NT2/D1 (cell line): ENCODE measurements around the gene ZNF628.

ENCODE experiments used
- DNase-seq: peaks from one replicate; pipeline ENCODE4 v3.0.0-alpha.2; 2011; ENCODE audit warnings: low read depth, low spot score
- H3K27me3 ChIP-seq: 2 replicates; pipeline ENCODE4 v1.6.0; 2011; ENCODE audit warnings: mild to moderate bottlenecking; ENCODE audit not compliant: insufficient read length, insufficient read depth
- H3K36me3 ChIP-seq: 2 replicates; pipeline ENCODE4 v1.6.1; 2011; ENCODE audit warnings: mild to moderate bottlenecking, low read length, mixed read lengths; ENCODE audit not compliant: insufficient read depth, insufficient read length
- H3K4me1 ChIP-seq: 2 replicates; pipeline ENCODE4 v1.5.1; 2011; ENCODE audit not compliant: insufficient read depth, insufficient read length
- H3K4me3 ChIP-seq: 2 replicates; pipeline ENCODE4 v1.5.1; 2011; ENCODE audit warnings: low read depth; ENCODE audit not compliant: insufficient read length
- H3K9ac ChIP-seq: 2 replicates; pipeline ENCODE4 v1.6.0; 2011; ENCODE audit warnings: low read depth; ENCODE audit not compliant: insufficient read length
- H3K9me3 ChIP-seq: 2 replicates; pipeline ENCODE4 v1.5.1; 2011; ENCODE audit warnings: mild to moderate bottlenecking, low read length; ENCODE audit not compliant: insufficient read depth
- SUZ12 ChIP-seq: IDR thresholded peaks from 2 replicates; pipeline ENCODE4 v1.6.1; 2011; ENCODE audit not compliant: insufficient read length, insufficient read depth; ENCODE audit errors: extremely low read depth
- YY1 ChIP-seq: IDR thresholded peaks from 2 replicates; pipeline ENCODE4 v1.6.1; 2011; ENCODE audit not compliant: insufficient read length, insufficient read depth
- ZNF274 ChIP-seq: IDR thresholded peaks from 2 replicates; pipeline ENCODE4 v1.6.1; 2011; ENCODE audit warnings: mild to moderate bottlenecking, low read depth, low read length

The ZNF628 gene

DNA sequence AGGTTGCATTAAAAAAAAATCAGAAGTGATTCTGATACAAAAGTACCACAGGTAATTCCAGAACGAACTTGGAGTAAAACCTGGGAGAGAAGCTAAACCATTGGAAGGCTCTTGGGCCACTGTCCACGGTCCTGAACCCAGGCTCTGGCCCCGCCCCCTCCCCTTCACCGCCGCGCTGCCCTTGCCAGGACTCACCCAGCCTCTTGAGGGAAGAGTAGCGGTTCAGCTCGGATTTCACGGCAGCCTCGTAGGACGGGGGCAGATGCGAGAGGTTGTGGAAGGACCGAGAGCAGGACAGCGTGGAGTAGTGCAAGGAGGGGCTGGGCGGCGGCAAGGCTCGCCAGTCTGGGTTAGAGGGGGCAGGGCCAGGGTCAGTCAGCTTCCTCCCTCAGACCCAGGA lies 39.0 kb upstream of the ZNF628 start:
- peaks cover 8% of the 10 kb centered on the region for H3K4me1 ChIP-seq
- H3K36me3 ChIP-seq, result no peaks in the 10 kb centered on the region
- TF ChIP-seq SUZ12 (no peak), YY1 (no peak), ZNF274 (no peak)
- peaks cover 71% of the 10 kb centered on the region for H3K27me3 ChIP-seq
- H3K9ac ChIP-seq, result no peak overlapping the region
- H3K4me3 ChIP-seq, result no peak overlapping the region
- H3K9me3 ChIP-seq, result no peaks in the 10 kb centered on the region
- DNase-seq, result peak; percentile 61

DNA sequence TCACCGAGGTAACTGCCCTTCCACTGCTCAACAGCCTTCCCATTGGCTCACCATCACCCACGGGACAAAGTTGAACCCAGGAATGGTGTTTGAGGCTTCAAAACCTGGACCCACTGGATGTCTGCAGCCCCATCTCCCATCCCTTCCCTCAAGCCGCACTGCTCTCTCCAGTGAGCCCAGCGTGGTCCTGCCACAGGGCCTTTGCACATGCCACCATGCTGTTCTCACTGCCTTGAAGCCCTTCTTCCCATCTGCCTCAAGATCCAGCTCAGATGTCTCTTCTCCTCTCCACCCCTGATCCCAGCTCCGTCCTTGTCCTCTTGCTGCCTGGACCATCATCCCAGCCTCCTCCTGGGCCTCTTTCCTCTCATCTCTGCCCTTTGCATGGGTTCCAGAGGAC lies 37.4 kb upstream of the ZNF628 start:
- TF ChIP-seq SUZ12 (no peak), ZNF274 (no peak), YY1 (no peak)
- peaks cover 8% of the 10 kb centered on the region for H3K4me1 ChIP-seq
- H3K9me3 ChIP-seq, result no peaks in the 10 kb centered on the region
- H3K4me3 ChIP-seq, result no peak overlapping the region
- peaks cover 86% of the 10 kb centered on the region for H3K27me3 ChIP-seq
- no peaks in the 10 kb centered on the region for H3K36me3 ChIP-seq
- no peak for DNase-seq
- no peak overlapping the region for H3K9ac ChIP-seq

DNA sequence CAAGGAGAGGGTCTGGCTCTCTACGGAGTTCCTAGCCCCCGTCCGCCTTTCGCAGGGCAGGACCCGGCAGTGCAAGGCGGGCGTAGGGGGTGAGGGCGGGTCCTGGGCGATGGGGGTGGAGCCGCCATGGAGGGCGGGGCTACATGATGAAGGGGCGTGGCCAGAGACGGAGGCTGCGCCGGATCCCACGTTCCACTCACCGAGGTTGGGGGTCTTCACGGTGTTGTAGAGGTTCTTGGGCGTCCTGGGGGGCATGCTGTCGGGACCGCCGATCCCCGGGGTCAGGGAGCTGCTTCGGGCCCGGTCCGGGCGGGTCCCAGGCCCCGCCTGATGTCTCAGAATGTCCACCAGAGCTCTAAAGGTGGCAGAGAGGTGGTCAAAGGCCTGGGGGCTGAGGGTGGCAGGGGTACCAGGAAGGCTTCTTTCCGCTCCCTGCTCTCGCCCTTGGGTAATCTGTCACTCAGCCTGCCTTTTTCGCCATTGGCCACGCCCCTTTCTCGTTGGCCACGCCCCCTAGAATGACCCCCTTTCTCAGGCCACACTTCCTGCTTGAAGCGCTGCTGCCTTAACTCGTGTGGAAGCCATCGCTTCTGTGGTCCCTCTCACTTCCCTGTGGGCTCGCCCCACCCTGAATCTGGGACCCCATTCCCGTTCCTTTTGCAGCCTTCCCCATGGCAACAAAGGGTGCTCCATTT lies 35.9 kb upstream of the ZNF628 start:
- TF ChIP-seq YY1, result no peak
- TF ChIP-seq ZNF274, result no peak
- TF ChIP-seq SUZ12, result no peak
- H3K4me3 ChIP-seq, result peak overlapping the region; percentile 37
- DNase-seq, result no peak
- peak overlapping the region; percentile 50 for H3K9ac ChIP-seq
- no peaks in the 10 kb centered on the region for H3K9me3 ChIP-seq
- no peaks in the 10 kb centered on the region for H3K36me3 ChIP-seq
- peaks cover 90% of the 10 kb centered on the region for H3K27me3 ChIP-seq
- peaks cover 8% of the 10 kb centered on the region for H3K4me1 ChIP-seq

DNA sequence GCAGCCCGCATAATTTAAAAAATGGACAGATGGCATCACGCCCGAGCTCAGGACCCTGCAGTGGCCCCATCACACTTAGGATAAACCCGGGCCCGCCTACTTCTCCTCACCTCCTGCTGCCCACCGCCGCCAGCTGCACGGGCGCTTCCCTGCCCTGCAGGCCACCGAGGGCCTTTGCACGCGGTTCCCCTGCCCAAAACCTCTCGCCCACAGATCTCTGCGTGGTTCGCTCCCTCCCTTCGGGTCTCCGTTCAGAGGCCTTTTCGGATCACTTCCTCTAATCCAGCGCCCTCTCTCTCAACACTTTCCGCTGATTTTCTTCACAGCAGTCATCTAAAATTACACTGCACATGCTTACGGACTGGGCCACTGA lies 35.1 kb upstream of the ZNF628 start:
- Histone ChIP-seq H3K9me3 (no peaks in the 10 kb centered on the region), H3K4me3 (no peak overlapping the region), H3K36me3 (no peaks in the 10 kb centered on the region), H3K9ac (peak overlapping the region; percentile 8), H3K27me3 (peaks cover 94% of the 10 kb centered on the region), H3K4me1 (peaks cover 8% of the 10 kb centered on the region)
- no peak for DNase-seq
- TF ChIP-seq SUZ12, result no peak

- no peak overlapping the region for H3K9ac ChIP-seq
- no peak for TF ChIP-seq YY1
- H3K4me1 ChIP-seq, result peaks cover 8% of the 10 kb centered on the region
- peaks cover 95% of the 10 kb centered on the region for H3K27me3 ChIP-seq
- DNase-seq, result no peak
- no peaks in the 10 kb centered on the region for H3K36me3 ChIP-seq
- peak overlapping the region; percentile 9 for H3K4me3 ChIP-seq
- no peaks in the 10 kb centered on the region for H3K9me3 ChIP-seq
Measured at GRCh38 chr19:55441692-55442321, 34.6 kb upstream of the ZNF628 start.

GRCh38 chr19:55442372-55442961 lies 34.0 kb upstream of the ZNF628 start:
- H3K4me3 ChIP-seq, result peak overlapping the region; percentile 4
- peaks cover 7% of the 10 kb centered on the region for H3K4me1 ChIP-seq
- H3K27me3 ChIP-seq, result peaks cover 97% of the 10 kb centered on the region
- DNase-seq, result no peak
- no peak for TF ChIP-seq ZNF274
- TF ChIP-seq SUZ12, result peak; percentile 35
- H3K9me3 ChIP-seq, result no peaks in the 10 kb centered on the region
- no peak overlapping the region for H3K9ac ChIP-seq
- no peaks in the 10 kb centered on the region for H3K36me3 ChIP-seq

GRCh38 chr19:55443045-55443823 lies 33.2 kb upstream of the ZNF628 start, which contains the start of gene SHISA7:
TSS of gene SHISA7 (minus strand) at chr19:55443300. CDS start at chr19:55442863, 437 bp downstream.
- Histone ChIP-seq H3K27me3 (peaks cover 97% of the 10 kb centered on the region), H3K4me1 (peaks cover 5% of the 10 kb centered on the region), H3K9me3 (no peaks in the 10 kb centered on the region), H3K9ac (no peak within 1 kb of the TSS), H3K4me3 (peak within 1 kb of the TSS; percentile 4), H3K36me3 (no peaks in the 10 kb centered on the region)
- DNase-seq, result no peak
- TF ChIP-seq ZNF274, result no peak
- no peak for TF ChIP-seq YY1
- TF ChIP-seq SUZ12, result no peak
